ENCODE measurements around the gene GNG13. TPM values are rescaled to one million over a fixed set of nuclear protein-coding genes. Genes with fewer than 3 reads are reported as not detected.

GNG13 gene
- total RNA-seq, result not detected in 2 replicates

GRCh38 chr16:799948-800833 lies at the start of gene GNG13:
GNG13 (minus strand) TSS chr16:800734; CDS start chr16:799077, 1,657 bp downstream.

GRCh38 chr16:788399-789126 lies 12.0 kb downstream of the GNG13 start, which contains the start of gene CHTF18:
CHTF18 (plus strand) TSS chr16:788620; CDS start chr16:788685, 65 bp downstream.

GRCh38 chr16:787978-788398 lies 12.5 kb downstream of the GNG13 start, which contains the start of gene RPUSD1:
RPUSD1 (minus strand) TSS chr16:788381; CDS start chr16:787737, 644 bp downstream.

DNA sequence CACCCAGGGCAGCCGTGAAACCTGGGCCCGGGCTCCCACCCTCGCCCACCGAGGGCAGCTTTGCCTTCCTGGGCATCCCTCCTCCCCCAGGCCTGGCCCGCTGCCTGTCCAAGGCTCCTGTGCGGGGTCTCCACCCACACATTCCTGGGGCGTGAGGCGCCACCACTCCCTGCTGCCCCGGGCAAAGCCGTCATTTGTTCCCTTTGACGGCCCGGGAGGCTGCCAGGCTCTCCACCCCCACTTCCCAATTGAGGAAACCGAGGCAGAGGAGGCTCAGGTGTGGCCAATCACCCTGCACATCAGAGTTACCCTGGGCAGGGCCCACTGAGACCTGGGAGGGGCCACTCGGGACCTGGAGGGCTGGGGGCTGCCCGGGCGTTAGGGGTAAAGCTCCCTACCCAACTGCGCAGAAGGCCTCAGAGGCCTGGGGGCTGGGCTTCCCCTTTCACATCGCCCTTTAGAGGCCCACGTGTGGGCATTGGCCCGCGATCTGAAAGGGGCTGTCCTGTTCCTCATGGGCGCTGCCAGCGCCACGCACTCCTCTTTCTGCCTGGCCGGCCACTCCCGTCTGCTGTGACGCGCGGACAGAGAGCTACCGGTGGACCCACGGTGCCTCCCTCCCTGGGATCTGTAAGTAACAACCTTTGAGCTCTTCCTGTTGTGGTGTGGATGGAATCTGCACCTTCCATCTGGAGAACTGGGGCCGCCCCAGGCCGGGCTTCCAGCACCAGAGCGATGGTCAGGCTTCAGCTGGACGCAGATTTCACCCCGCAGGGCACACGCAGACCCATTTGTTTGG lies 39.8 kb downstream of the GNG13 start, which contains the start of gene MSLN:
TSS of gene MSLN (plus strand) at position 190 of the 799 bp plus-strand sequence. CDS start 1,947 bp downstream, outside the sequence.

Small RNAs within 50 kb of the gene (small RNA-seq; reads per million reads assigned to genes)
- gene MIR662, result not detected

Other genes with a start within 250 kb of the GNG13 start
- not detected in 2 replicates for gene PRR35, start 240.3 kb downstream of the GNG13 start, total RNA-seq
- gene NHLRC4, start 233.7 kb downstream of the GNG13 start, total RNA-seq, result 2.4 and 2.9 TPM in 2 replicates
- gene PIGQ, start 230.8 kb downstream of the GNG13 start, total RNA-seq, result 28.4 and 45.1 TPM in 2 replicates
- gene RAB40C, start 210.7 kb downstream of the GNG13 start, total RNA-seq, result 15.0 and 17.0 TPM in 2 replicates
- under 0.01 and 0.19 TPM in 2 replicates for gene WFIKKN1, start 169.7 kb downstream of the GNG13 start, total RNA-seq
- gene METTL26, start 164.4 kb downstream of the GNG13 start, total RNA-seq, result 90.8 and 142 TPM in 2 replicates
- gene MCRIP2, start 158.9 kb downstream of the GNG13 start, total RNA-seq, result 14.0 and 20.9 TPM in 2 replicates
- 15.9 and 18.6 TPM in 2 replicates for gene WDR90, start 151.4 kb downstream of the GNG13 start, total RNA-seq
- gene RHOT2, start 132.6 kb downstream of the GNG13 start, total RNA-seq, result 44.6 and 53.2 TPM in 2 replicates
- 0.38 and 0.65 TPM in 2 replicates for gene RHBDL1, start 125.1 kb downstream of the GNG13 start, total RNA-seq
- 115 and 135 TPM in 2 replicates for gene STUB1, start 120.3 kb downstream of the GNG13 start, total RNA-seq
- gene JMJD8, start 116.4 kb downstream of the GNG13 start, total RNA-seq, result 39.8 and 63.7 TPM in 2 replicates
- gene WDR24, start 110.3 kb downstream of the GNG13 start, total RNA-seq, result 8.5 and 9.5 TPM in 2 replicates
- under 0.01 and 0.29 TPM in 2 replicates for gene FBXL16, start 94.9 kb downstream of the GNG13 start, total RNA-seq
- 22.2 and 35.3 TPM in 2 replicates for gene METRN, start 85.6 kb downstream of the GNG13 start, total RNA-seq
- gene ANTKMT, start 79.6 kb downstream of the GNG13 start, total RNA-seq, result 23.1 and 33.6 TPM in 2 replicates
- 1.3 and 1.6 TPM in 2 replicates for gene CCDC78, start 74.3 kb downstream of the GNG13 start, total RNA-seq
- 9.7 and 13.4 TPM in 2 replicates for gene HAGHL, start 73.6 kb downstream of the GNG13 start, total RNA-seq
- gene CIAO3, start 59.7 kb downstream of the GNG13 start, total RNA-seq, result 36.8 and 40.5 TPM in 2 replicates
- gene MSLN, start 40.0 kb downstream of the GNG13 start, total RNA-seq, result not detected in 2 replicates
- 51.9 and 52.7 TPM in 2 replicates for gene RPUSD1, start 12.4 kb downstream of the GNG13 start, total RNA-seq
- gene CHTF18, start 12.1 kb downstream of the GNG13 start, total RNA-seq, result 15.0 and 20.4 TPM in 2 replicates
- gene LMF1, start 170.2 kb upstream of the GNG13 start, total RNA-seq, result 18.9 and 28.8 TPM in 2 replicates
- gene SOX8, start 181.0 kb upstream of the GNG13 start, total RNA-seq, result 0.48 and 0.65 TPM in 2 replicates

All from vein endothelial cell (primary cell).